Right atrium auricular region (tissue), 2 donors: ENCODE results near the gene C3orf52. TPM values are rescaled to one million over a fixed set of nuclear protein-coding genes. Genes with fewer than 3 reads are reported as not detected.
"Not testable (repeated sequence)": the region's sequence is repeated elsewhere in the genome, so short reads cannot be mapped to it uniquely, and the experiment has no call there.

Experiments used
- DNase-seq: peaks from one replicate; pipeline ENCODE4 v3.0.0-alpha.2; 2019; ENCODE audit warnings: low spot score
- H3K27ac ChIP-seq, 2 donors: fragments of 200-600 bp; sonication (generic); 1 replicate in 1 of 2; 2 replicates in 1 of 2; pipeline ENCODE4 v1.5.1; 2016 to 2019
- H3K27me3 ChIP-seq, 2 donors: fragments of 200-600 bp; sonication (generic); one replicate each; pipeline versions ENCODE4 v1.5.1 to v1.6.0; 2017 to 2019
- H3K36me3 ChIP-seq: fragments of 200-600 bp; sonication (generic); one replicate; pipeline ENCODE4 v1.5.1; 2016
- H3K4me1 ChIP-seq, 2 donors: fragments of 200-600 bp; sonication (generic); one replicate each; pipeline versions ENCODE4 v1.5.1 to v1.6.0; 2017 to 2019
- H3K4me3 ChIP-seq, 2 donors: fragments of 200-600 bp; sonication (generic); 1 replicate in 1 of 2; 2 replicates in 1 of 2; pipeline ENCODE4 v1.5.1; 2017 to 2019; ENCODE audit warnings: mild to moderate bottlenecking in 1 of 2, moderate library complexity in 1 of 2
- H3K9me3 ChIP-seq, 2 donors: fragments of 200-600 bp; sonication (generic); one replicate each; pipeline ENCODE4 v1.5.1; 2019
- total RNA-seq, 2 donors: library from RNA; depleted of rRNA; stranded (reverse); fragments of >200 nt; gene quantifications; one replicate each; pipeline ENCODE4 v1.1.0, GENCODE V29; 2016
- TF ChIP-seq, protein P1 (sequence below), 2 donors: fragments of 200-600 bp; sonication (generic); IDR thresholded peaks; one replicate each; pipeline ENCODE4 v1.5.1; 2019; ENCODE audit warnings: antibody characterized with exemption in 2 of 2

The C3orf52 gene
- total RNA-seq, 2 donors from 2014 or later: 1.5 to 1.8 TPM

DNA sequence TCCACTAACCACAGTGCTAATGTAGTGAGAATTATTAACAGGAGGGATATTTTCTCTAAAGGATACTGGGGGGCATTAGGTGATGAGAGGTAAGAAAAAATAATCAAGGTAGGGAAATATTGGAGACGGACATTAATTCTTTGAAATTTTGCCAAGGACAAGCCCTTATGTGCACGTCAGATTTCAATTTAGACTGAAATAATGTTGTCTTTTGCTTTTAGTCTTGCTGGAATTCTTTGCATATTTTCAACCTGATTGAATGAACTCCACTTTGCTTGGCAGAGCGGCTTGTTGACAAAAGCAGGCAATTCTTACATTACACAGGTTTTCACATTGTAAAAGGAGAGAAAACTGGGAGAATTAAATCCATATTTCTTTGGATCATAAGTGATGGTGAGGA is 25.0 kb upstream of the C3orf52 start:
- no peaks in the 10 kb centered on the region for H3K36me3 ChIP-seq
- no peaks in the 10 kb centered on the region for H3K9me3 ChIP-seq
- no peaks in the 10 kb centered on the region for H3K4me1 ChIP-seq
- TF ChIP-seq, protein P1, sequence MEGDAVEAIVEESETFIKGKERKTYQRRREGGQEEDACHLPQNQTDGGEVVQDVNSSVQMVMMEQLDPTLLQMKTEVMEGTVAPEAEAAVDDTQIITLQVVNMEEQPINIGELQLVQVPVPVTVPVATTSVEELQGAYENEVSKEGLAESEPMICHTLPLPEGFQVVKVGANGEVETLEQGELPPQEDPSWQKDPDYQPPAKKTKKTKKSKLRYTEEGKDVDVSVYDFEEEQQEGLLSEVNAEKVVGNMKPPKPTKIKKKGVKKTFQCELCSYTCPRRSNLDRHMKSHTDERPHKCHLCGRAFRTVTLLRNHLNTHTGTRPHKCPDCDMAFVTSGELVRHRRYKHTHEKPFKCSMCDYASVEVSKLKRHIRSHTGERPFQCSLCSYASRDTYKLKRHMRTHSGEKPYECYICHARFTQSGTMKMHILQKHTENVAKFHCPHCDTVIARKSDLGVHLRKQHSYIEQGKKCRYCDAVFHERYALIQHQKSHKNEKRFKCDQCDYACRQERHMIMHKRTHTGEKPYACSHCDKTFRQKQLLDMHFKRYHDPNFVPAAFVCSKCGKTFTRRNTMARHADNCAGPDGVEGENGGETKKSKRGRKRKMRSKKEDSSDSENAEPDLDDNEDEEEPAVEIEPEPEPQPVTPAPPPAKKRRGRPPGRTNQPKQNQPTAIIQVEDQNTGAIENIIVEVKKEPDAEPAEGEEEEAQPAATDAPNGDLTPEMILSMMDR (IDR thresholded peaks at IDR 0.05): no peak
- H3K4me3 ChIP-seq: no peak overlapping the region
- DNase-seq: no peak
- no peak overlapping the region for H3K27ac ChIP-seq
- no peaks in the 10 kb centered on the region for H3K27me3 ChIP-seq

DNA sequence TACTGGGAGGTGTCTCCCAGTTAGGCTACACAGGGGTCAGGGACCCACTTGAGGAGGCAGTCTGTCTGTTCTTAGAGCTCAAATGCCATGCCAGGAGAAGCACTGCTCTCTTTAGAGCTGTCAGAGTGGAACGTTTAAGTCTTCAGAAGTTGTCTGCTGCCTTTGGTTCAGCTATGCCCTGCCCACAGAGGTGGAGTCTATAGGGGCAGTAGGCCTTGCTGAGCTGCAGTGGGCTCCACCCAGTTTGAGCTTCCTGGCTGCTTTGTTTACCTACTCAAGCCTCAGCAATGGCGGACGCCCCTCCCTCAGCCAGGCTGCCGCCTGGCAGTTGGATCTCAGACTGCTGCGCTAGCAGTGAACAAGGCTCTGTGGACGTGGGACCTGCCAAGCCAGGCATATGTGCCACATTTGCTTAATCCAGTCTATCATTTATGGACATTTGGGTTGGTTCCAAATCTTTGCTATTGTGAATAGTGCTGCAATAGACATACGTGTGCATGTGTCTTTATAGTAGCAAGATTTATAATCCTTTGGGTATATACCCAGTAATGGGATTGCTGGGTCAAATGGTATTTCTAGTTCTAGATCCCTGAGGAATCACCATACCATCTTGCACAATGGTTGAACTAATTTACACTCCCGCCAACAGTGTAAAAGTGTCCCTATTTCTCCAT is 13.7 kb upstream of the C3orf52 start:
- H3K4me1 ChIP-seq, H3K27me3 ChIP-seq, H3K36me3 ChIP-seq, H3K4me3 ChIP-seq, H3K27ac ChIP-seq, DNase-seq, H3K9me3 ChIP-seq: not testable (repeated sequence)

DNA sequence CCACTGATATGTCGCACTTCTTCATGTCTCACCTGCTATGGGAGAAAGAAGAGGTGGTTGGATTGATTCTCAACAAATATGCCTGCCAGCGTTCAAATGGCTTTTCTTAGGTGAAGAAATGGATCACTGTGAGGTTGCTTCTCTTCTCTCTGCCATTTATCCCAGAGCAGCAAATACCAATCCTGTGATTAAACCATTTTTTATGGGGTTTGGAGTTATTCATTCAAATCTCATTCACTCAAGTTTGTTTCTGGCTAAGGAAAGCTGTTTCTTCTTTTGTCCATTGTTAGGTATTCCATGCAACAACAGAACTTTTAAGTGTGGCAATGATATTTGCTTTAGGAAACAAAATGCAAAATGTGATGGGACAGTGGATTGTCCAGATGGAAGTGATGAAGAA is 12.2 kb upstream of the C3orf52 start:
- H3K36me3 ChIP-seq: no peaks in the 10 kb centered on the region
- no peak overlapping the region for H3K4me3 ChIP-seq
- H3K27me3 ChIP-seq: no peaks in the 10 kb centered on the region
- no peak for DNase-seq
- H3K27ac ChIP-seq: no peak overlapping the region
- no peaks in the 10 kb centered on the region for H3K4me1 ChIP-seq
- no peaks in the 10 kb centered on the region for H3K9me3 ChIP-seq
- TF ChIP-seq, protein P1 (IDR thresholded peaks at IDR 0.05): no peak

DNA sequence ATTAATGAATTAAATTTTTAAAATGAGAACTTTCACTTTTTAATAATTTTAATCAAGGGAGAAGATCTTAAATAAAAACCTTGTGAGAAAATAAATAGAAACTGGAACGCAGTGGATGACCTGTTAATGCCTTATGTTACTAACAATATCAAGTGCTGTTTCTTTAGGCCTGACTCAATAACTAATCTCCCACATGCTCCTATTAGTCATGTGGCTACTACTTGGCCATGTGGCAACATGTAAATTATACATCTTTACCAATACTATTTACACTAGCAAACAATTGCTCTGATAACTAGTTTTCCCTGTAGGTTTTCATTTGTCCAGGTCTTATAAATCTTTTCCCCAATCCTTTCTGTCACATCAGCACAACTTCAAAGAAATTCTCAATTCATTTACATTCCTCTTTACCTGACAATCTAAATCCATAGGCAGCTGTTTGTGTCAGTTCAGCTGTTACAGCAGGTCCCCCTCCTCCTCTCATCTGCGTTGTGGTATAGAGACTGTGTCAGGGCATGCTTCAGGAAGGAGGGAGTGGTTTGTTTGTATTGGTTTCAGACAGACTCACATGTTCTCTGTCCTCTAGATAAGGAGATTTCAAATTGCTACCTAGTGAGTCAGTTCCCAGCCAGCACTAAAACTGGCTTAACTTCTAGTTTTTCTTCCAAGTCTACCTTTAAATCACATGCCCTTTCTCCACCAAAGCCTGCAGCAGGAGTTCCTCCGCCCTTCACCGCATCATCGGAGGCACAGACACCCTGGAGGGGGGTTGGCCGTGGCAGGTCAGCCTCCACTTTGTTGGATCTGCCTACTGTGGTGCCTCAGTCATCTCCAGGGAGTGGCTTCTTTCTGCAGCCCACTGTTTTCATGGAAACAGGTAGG is 11.3 kb upstream of the C3orf52 start:
- TF ChIP-seq, protein P1 (IDR thresholded peaks at IDR 0.05): no peak
- Histone ChIP-seq H3K27ac (no peak overlapping the region), H3K4me1 (no peaks in the 10 kb centered on the region), H3K4me3 (no peak overlapping the region), H3K36me3 (no peaks in the 10 kb centered on the region), H3K27me3 (no peaks in the 10 kb centered on the region), H3K9me3 (no peaks in the 10 kb centered on the region)
- DNase-seq: no peak

DNA sequence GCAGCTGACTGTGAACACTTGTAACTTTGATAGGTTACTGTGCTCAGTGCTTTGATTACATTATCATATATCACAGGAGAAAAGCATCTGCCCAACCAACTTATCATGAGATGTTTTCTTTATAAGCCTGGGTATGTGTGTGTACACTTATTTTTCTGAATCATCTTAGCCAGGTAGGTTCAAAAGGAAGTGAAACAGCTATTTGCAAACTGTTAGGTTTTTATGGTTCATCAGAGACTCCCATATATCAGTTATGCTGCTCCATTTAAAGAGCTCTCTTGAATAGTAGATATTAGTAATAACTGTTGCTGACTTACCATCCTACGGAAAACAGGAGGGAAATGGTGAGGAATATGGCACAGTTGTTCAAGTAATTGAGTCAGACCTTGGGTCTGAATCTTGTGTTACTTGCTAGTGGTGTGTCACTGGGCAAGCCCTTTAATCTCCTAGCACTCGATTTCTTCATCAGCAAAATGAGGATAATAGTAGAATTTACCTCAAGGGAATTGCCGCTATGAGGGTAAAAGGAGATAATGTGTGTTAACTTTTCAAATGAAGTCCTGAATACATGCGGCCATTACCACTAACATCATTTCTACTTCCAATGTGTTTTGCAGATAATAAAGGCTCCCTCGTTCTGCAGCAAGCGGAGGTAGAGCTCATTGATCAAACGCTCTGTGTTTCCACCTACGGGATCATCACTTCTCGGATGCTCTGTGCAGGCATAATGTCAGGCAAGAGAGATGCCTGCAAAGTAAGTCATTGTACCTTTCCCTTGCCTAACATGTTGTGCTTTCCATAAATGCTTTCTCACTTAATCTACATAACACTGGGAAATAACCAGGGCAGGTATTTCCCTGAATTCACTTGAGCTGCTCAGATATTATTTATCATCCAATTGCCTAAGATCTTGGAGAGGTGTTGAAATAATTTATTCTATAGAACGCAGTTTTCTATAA is 7.8 kb upstream of the C3orf52 start:
- Histone ChIP-seq H3K9me3 (no peaks in the 10 kb centered on the region), H3K27me3 (no peaks in the 10 kb centered on the region), H3K27ac (no peak overlapping the region), H3K36me3 (no peaks in the 10 kb centered on the region), H3K4me1 (no peaks in the 10 kb centered on the region), H3K4me3 (no peak overlapping the region)
- no peak for DNase-seq
- TF ChIP-seq, protein P1 (IDR thresholded peaks at IDR 0.05): no peak
